Cardiac fibroblast (primary cell): ENCODE measurements around the gene SLC13A5.

Experiments used
- DNase-seq, 2 donors: peaks; one replicate each; pipeline versions ENCODE4 v3.0.0 to v3.0.0-alpha.2; 2010; ENCODE audit warnings: low read depth in 2 of 2
- H3K4me3 ChIP-seq, 2 donors: replicated peaks in 1 of 2; 1 replicate in 1 of 2; 2 replicates in 1 of 2; pipeline ENCODE4 v1.5.1; 2011; ENCODE audit warnings: low read depth in 2 of 2, low read length in 2 of 2, mild to moderate bottlenecking in 2 of 2, moderate library complexity in 1 of 2
- TF ChIP-seq, protein P1 (sequence below): IDR thresholded peaks from one replicate; pipeline ENCODE4 v1.5.1; 2011; ENCODE audit warnings: low read depth, mild to moderate bottlenecking, low read length, inconsistent platforms

SLC13A5 gene

DNA sequence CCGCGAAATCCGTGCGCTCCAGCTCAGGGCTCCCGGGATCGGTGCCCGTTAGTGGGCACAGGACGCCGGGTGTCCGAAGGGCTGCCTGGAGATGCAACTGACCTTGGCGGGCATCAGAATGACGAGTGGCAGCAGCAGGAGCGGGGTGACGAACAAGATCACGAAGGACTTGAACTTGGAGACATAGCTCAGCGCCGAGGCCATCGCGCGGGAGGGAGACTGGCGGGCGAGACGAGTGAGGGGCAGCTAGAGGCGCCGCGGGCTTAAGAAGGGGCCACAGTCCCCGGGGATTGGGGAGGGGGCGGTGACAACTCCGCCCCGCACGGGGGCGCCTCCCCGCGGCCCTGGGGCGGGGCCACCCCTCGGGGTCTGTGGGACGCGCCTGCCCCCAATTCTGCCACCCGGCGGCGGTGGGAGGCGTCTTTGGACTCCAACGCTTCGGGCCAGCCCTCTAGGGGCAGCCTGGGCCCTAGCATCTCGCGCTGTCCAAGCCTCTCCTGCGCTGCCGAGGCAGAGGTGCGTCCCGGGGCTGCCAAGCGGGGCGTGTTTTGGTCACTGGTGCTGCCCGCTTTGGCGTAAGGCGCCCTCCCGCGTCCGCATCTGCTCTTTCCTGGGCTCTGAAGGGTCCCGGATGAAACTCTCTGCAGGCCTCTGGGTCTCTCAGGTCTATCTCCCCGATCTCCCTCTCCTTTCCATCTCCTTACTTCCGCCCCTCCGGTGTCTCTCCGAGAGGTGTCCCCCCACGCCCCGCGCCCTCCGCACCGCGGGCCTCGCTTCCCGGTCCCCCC, at the start of gene SLC13A5:
Gene SLC13A5, minus strand, starts transcription at position 240 of the 788 bp plus-strand sequence. Its CDS starts 36 bp downstream, at position 204.
- DNase-seq: peak; percentile 16 to 29
- H3K4me3 ChIP-seq: peak within 1 kb of the TSS; percentile 15 to 18
- TF ChIP-seq, protein P1, sequence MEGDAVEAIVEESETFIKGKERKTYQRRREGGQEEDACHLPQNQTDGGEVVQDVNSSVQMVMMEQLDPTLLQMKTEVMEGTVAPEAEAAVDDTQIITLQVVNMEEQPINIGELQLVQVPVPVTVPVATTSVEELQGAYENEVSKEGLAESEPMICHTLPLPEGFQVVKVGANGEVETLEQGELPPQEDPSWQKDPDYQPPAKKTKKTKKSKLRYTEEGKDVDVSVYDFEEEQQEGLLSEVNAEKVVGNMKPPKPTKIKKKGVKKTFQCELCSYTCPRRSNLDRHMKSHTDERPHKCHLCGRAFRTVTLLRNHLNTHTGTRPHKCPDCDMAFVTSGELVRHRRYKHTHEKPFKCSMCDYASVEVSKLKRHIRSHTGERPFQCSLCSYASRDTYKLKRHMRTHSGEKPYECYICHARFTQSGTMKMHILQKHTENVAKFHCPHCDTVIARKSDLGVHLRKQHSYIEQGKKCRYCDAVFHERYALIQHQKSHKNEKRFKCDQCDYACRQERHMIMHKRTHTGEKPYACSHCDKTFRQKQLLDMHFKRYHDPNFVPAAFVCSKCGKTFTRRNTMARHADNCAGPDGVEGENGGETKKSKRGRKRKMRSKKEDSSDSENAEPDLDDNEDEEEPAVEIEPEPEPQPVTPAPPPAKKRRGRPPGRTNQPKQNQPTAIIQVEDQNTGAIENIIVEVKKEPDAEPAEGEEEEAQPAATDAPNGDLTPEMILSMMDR: peak; percentile 52

DNA sequence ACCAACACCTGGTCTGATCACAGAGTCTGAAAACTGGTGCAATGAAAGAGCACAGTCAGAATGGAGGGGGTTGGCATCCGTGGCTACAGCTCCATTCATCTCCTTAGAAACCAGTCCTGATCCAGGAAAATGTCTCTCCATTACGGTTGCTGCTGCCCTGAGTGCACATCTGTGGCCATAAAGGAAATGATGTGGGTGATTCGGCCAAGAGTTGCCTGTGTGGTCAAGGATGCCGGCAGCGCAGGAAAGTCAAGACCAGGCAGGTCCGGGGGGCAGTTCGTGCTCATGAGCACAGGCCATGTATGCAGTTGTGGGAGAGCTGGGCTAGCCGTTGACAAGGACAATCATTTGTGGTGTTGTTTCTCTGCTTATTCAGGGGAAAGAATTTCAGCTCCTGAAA, 48.6 kb upstream of the SLC13A5 start:
- TF ChIP-seq, protein P1: no peak
- no peak for DNase-seq
- no peak overlapping the region for H3K4me3 ChIP-seq

DNA sequence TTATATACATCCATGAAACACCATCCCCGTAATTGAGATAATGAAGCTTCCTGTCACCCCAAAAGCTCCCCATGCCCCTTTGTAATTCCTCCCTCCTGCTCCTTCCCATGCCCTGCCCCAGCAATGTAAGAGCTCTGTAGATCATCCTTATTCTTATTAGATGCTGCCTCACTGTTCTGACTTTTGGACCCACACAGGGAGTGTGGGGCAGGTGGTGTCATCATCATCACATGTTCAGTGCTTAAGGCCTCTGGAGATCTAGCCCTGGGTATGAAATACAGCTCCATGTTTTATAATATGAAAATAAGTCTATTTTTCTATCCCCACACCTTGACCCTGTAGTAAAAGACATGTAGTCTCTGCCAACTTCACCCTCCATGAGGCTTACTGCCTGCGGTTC, 44.6 kb upstream of the SLC13A5 start:
- TF ChIP-seq, protein P1: no peak
- no peak for DNase-seq
- no peak overlapping the region for H3K4me3 ChIP-seq

DNA sequence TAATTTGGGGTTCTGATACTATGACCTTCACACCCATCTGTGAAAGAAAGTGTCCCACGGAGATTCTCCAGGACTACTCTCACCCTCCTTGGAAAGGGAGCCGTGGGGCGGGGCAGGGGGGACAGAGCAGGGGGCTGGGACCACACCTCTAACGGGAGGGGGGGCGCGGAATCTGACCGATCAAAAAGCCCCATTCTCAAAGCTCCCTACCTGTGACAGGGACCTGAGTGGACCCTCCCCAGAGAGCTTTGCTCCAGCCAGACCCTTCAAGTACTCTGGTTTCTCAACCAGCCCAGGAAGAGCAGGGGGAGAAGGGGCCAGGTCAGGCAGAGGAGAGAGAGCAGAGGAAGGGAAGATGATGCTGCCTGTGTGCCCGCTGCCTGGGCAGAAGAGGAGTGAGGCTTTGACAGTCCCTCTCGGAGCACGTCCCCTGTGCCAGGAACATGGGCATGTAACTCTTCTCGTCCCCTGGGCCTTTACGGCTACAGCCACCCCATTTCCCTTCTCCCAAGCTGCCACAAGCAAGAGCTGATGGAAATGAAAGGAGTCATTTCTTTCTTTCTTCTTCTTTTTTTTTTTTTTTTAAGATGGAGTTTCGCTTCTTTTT, 43.4 kb upstream of the SLC13A5 start:
- H3K4me3 ChIP-seq: peak overlapping the region; percentile 48 to 66
- TF ChIP-seq, protein P1: no peak
- DNase-seq: no peak

DNA sequence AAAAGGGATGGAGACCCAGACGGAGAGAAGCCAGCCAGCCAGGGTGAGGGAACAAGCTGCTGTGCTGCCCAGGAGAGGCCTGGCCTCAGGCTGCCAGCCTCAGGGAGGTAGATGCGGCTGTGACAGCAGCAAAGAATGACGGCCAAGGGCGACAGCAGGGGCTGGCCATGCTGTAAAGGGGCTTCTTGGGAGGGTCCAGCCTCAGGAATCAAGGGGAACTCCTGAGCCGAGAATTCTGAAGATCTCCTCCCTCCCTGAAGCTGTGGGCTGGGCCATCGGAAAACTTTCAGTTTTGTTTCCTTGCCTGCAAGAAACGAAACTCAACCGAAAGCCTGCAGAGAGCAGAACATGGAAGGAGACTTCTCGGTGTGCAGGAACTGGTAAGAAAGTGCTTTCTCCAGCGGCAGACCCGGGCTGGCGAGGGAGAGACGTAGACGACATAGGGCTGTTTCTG, 42.6 kb upstream of the SLC13A5 start, which contains the start of gene XAF1:
Gene XAF1, plus strand, starts transcription at position 316 of the 454 bp plus-strand sequence. Its CDS starts 33 bp downstream, at position 349.
- TF ChIP-seq, protein P1: no peak
- peak; percentile 72 to 77 for DNase-seq
- H3K4me3 ChIP-seq: peak within 1 kb of the TSS; percentile 48 to 66

DNA sequence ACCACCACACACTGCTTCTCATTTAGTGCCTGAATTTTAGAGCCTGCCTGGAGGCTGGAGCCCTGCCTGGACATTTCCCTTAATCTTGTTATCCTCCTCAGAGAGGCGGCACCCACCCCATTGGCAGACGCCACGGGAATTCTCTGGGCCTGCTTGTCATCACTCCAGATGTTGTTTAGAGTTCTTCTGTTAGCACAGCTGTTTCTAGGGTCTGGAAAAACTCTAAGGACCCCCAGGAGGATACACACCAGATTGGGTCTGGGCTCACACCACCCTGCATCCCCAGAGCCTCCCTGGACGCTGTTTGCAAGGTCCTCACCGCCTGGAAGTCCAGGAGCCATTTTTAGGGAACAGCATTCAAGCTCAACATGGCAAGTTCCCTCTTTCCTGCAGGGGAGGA, 42.1 kb upstream of the SLC13A5 start:
- H3K4me3 ChIP-seq: peak overlapping the region; percentile 48 to 66
- peak; percentile 61 to 84 for DNase-seq
- TF ChIP-seq, protein P1: no peak
